ENCODE data around the gene TMTC1. TPM values are rescaled to one million over a fixed set of nuclear protein-coding genes. Genes with fewer than 3 reads are reported as not detected.

The TMTC1 gene
- total and polyA plus RNA-seq, 11 donors: 8.8 to 101 (median 41.4) TPM

DNA sequence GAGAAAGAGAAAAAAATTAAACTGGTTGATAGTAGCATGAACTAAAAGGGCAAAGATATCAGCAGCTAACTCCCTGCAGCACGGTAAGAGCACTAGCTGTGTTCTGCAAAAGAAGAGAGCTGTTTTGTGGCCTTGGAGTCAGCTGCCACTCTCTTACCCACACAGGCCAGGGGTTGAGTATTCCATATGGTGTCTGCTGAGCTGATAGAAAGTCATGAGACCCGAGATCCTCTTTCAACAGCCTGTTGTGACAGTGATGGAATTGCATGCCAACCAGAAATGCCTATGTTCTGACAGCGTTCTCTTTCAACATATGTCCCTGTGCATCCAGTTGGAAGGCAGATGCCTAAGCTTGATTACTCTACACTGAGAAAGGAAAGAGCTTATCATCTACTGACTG, 39.9 kb downstream of the TMTC1 start:
- peaks cover 0 to 20% (median 0%) of the 10 kb centered on the region in 9 donors for H3K36me3 ChIP-seq
- no peak overlapping the region for H3K4me3 ChIP-seq
- H3K4me1 ChIP-seq: peaks cover 0 to 54% (median 30%) of the 10 kb centered on the region in 12 donors
- TF ChIP-seq POLR2A (IDR thresholded peaks at IDR 0.05): no peak
- TF ChIP-seq, protein P1, sequence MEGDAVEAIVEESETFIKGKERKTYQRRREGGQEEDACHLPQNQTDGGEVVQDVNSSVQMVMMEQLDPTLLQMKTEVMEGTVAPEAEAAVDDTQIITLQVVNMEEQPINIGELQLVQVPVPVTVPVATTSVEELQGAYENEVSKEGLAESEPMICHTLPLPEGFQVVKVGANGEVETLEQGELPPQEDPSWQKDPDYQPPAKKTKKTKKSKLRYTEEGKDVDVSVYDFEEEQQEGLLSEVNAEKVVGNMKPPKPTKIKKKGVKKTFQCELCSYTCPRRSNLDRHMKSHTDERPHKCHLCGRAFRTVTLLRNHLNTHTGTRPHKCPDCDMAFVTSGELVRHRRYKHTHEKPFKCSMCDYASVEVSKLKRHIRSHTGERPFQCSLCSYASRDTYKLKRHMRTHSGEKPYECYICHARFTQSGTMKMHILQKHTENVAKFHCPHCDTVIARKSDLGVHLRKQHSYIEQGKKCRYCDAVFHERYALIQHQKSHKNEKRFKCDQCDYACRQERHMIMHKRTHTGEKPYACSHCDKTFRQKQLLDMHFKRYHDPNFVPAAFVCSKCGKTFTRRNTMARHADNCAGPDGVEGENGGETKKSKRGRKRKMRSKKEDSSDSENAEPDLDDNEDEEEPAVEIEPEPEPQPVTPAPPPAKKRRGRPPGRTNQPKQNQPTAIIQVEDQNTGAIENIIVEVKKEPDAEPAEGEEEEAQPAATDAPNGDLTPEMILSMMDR (IDR thresholded peaks at IDR 0.05): no peak
- DNase-seq (no peak), ATAC-seq (peak in 3 of 4 donors; percentile 15 to 46 (median 19))
- H3K27ac ChIP-seq: peak overlapping the region in 11 of 12 donors; percentile 4 to 55 (median 34)
- no peaks in the 10 kb centered on the region for H3K9me3 ChIP-seq
- intact Hi-C loops (cut with DNase I): no loop called here
- no peaks in the 10 kb centered on the region for H3K27me3 ChIP-seq
- WGBS, 4 donors: 22 to 44% (median 32%) methylated on average over 3 of the region's 3 CpGs

DNA sequence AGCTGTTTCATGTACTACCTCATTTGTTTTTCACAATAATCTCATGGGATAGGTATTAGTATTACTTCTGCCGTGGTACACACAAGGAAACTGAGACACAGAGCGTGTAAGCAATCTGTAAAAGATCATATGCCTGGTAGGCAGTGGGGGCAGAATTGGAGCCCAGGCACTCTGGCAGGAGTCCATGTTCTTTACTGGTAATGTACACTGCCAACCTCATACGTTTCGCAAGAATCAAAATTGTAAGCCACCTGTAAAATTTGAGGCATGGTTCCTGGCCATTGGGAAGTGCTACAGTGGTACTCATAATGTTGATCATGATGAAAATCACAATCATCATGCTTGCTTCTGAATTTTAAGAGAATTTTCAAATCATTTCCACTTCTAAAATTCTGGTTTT, 40.7 kb downstream of the TMTC1 start:
- H3K27ac ChIP-seq: peak overlapping the region in 9 of 12 donors; percentile 11 to 82 (median 55)
- intact Hi-C loops (cut with DNase I): no loop called here
- peaks cover 0 to 60% (median 36%) of the 10 kb centered on the region in 12 donors for H3K4me1 ChIP-seq
- H3K4me3 ChIP-seq: no peak overlapping the region
- TF ChIP-seq POLR2A (IDR thresholded peaks at IDR 0.05): no peak
- TF ChIP-seq, protein P1 (IDR thresholded peaks at IDR 0.05): no peak
- 74 to 85% (median 75%) methylated on average over 4 of the region's 4 CpGs for WGBS, 4 donors
- DNase-seq: no peak
- no peaks in the 10 kb centered on the region for H3K27me3 ChIP-seq
- ATAC-seq: no peak
- no peaks in the 10 kb centered on the region for H3K9me3 ChIP-seq
- H3K36me3 ChIP-seq: peaks cover 0 to 20% (median 0%) of the 10 kb centered on the region in 9 donors

DNA sequence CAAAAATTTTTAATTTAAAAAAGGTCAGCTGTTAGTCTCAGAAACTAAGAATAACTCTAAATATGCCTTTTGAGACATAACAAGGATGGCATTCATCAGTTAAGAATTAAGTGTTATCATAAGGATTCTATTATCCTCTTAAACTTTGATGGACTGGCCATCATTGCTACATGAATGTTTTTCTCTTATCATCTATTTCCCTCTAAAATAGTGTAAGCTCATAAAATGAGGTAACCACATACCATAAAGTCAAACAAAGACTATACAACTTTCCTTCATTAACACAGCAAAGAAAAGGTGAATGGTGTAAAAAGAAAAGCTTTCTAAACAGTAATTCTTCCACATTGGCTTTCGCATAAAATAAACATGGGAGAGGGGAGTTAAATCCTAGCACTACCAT, 41.1 kb downstream of the TMTC1 start:
- TF ChIP-seq, protein P1 (IDR thresholded peaks at IDR 0.05): no peak
- no peak for TF ChIP-seq POLR2A (IDR thresholded peaks at IDR 0.05)
- WGBS, 4 donors: 98 to 100% (median 99%) methylated on average over 1 of the region's 1 CpG
- Histone ChIP-seq H3K36me3 (peaks cover 0 to 20% (median 0%) of the 10 kb centered on the region in 9 donors), H3K9me3 (no peaks in the 10 kb centered on the region), H3K4me3 (no peak overlapping the region), H3K4me1 (peaks cover 0 to 64% (median 39%) of the 10 kb centered on the region in 12 donors), H3K27me3 (no peaks in the 10 kb centered on the region), H3K27ac (peak overlapping the region in 9 of 12 donors; percentile 11 to 82 (median 70))
- no peak for DNase-seq
- intact Hi-C loops (cut with DNase I): no loop called here
- ATAC-seq: no peak

DNA sequence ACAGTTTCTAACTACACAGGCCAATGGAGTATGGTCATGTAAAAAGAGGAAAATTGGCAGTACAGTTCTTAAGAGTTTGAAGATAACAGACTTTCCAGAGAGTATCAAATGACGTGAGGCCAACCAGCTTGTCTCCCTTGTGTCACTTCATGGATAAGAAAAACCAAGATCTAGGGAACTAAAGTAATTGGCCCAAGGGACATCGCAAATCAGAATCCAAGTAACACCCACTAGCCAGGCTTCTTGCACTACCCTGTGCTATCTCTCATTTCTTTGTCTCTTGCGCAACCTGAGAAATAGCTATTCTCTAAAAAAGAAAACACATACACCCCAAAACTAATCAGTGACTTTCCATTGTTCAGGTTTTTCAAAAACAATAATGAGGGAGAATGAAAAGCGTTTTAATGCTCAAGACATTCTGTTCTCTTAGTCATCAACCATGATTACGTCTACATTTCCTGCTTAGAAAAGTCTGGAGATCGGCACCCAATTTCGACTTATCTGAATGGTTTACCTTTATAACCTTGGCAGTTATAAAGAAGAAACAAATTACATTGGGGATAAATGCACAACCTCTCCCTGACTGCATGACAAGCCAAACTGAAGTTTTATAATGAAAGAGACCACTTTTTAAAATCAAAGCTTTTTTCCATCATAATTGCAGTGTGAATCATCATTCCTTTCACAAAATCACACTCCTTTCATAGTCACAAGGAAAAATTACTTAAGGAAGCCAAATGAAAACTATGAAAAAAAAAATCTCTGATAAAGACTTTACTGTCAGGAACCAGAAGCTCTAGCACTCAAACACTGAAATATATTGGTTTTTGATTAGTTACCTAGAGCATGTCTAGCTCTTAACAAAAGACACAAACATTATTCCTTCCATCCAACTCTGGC, 42.1 kb downstream of the TMTC1 start:
- no peaks in the 10 kb centered on the region for H3K27me3 ChIP-seq
- H3K4me3 ChIP-seq: peak overlapping the region in 1 of 12 donors; percentile 20
- H3K4me1 ChIP-seq: peaks cover 0 to 73% (median 44%) of the 10 kb centered on the region in 12 donors
- H3K27ac ChIP-seq: peak overlapping the region; percentile 51 to 82 (median 70)
- intact Hi-C loops (cut with DNase I): loop anchor here in 1 of 10 donors (2.0 kb wide), 1 partner anchor 15 kb away; no protein-coding TSS in a partner anchor
- no peak for DNase-seq
- H3K36me3 ChIP-seq: peaks cover 0 to 9% (median 0%) of the 10 kb centered on the region in 9 donors
- ATAC-seq: peak; percentile 49 to 84 (median 79)
- 41 to 49% (median 42%) methylated on average over 7 of the region's 7 CpGs for WGBS, 4 donors
- TF ChIP-seq POLR2A (IDR thresholded peaks at IDR 0.05): peak in 1 of 2 donors; percentile 10
- TF ChIP-seq, protein P1 (IDR thresholded peaks at IDR 0.05): no peak
- no peaks in the 10 kb centered on the region for H3K9me3 ChIP-seq

Data from heart left ventricle (tissue), 16 donors.